NCI-H187 (cell line): ENCODE results near the gene CRABP2.

Experiments used
- DNase-seq, 2 experiments: peaks; one replicate each; lab custom pipeline; 2025; lab: John Stamatoyannopoulos, UW

CRABP2 gene

GRCh38 chr1:156708218-156708661 lies 2.9 kb upstream of the CRABP2 start:
- no peak for DNase-seq

DNA sequence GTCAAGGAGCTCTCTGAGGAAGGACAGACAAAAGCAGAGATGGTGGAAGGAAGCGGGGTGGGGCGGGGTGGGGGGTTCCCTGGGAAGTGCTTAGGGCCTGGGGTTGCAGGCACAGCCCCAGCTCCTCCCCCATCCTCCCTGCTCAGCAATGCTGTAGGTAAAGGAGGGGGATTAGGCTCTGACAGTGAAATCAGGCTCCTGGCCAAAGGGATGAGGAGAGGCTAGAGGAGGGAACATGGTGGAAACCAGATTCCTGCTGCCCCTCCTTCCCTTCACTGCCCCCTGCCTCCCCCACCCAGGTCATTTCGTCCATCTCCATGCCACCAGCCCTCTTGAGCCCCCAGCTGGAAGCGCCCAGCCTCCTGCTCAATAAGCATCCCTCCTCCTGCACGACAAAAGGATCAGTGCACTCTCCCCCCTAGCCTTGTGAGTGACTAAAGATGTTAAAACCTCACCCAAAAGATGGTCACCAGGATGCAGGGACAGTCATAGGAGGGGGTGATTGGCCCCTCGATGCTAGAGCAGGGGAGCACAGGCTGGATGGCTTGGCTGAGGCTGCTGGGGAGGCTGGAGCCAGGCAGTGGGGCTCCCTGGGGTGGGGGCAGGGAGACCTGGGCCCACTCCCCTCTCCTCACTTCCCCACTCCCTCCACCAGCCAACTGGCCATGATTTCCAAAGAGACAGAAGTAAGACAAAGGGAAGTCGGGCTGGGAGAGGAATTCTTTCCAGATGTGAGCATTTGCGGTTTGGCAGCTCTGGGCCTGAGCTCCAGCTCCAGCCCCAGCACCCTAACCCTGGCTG lies 2.2 kb upstream of the CRABP2 start:
- DNase-seq, result no peak

DNA sequence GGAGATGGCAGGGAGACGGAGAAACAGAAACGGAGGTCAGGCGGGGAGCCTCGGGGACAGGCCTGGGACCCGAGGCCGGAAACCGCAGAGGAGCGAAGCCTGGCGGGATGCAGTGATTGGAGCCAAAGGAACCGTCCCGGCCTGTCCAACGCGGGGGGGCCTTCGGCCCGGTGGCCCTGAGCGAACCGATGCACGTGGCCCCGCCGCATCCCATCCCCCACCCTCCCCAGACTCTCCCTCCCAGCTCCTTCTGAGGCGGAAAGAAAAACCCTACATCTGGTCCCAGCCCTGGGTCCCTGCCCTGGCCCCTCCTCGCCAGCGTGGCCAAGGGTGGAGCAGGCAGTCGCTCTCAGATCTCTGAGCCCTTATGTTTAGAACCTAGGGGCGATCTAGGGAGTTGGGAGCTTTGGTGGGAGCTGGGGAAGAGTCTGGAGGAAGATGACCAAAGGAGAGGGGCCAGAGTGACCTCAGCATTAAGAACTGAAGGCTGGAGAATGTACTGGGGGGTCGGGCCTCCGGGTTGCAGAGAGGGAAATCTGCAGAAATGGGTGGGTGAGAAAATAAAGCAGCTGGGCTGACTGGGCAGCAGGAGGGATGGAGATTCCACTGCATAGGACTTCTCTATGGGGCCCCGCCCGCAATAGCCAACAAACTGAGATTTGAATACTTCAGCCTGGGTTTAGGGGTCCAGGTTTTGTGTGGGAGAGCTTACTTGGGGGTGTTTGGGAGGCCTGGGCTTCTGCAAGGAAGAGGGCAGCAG lies 1.5 kb upstream of the CRABP2 start:
- DNase-seq, result peak in 1 of 2 experiments; percentile 51

DNA sequence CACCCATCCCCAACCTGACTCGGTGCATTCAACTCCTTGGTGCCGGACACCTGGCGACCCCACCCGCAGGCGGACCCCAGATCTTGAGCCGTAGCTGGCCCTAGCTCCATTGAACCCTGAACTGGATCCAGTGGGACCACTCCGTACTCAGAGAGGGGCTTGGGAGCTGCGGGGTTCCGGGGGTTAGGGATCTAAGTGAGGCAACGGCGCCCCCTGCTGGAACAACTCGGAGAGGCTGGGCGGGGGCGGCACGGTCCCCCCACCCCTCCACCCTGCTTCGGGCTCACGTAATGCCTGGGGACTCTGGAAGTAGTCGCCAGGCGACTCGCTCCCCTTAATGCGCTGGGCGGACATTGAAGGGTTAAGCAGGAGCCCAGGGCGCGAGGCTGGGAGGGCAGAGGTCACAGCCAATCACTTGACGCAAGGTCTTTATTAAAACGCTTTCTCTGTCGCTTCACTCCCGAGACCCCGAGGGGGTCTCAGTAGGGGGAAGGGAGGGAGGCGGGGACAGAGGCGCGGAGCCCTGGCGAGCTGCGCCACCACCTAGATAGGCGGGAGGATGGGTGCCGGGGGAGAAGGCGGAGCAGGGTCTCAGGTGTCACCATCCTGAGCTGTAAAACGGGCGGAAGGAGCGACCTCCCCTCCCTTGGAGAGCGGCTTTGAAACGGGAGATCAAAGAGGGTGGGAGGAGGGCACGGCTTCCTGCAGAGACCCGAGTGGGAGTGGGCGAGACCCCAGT lies 704 bp upstream of the CRABP2 start:
- DNase-seq, result peak; percentile 70 to 95

DNA sequence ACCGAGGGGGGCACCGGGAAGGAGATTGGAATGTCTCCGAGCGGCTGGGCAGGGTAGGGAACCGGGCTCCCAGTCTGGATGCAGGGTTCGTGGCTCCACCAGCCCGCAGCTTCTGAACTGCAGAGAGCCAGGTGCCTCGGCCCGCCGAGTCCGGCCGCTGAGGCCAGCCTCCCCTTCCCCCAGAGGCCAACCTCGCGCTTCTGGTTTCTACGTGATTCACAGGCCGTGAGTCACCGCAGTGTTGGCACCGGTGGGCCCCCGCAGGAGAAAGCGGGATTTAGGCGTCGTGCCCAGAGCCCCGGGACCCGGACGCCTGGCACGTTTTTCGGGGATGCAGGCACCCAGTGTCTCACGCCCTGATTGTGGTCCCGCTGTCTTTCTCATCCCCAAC lies 458 bp downstream of the CRABP2 start:
- no peak for DNase-seq

GRCh38 chr1:156704166-156704711 lies 1.1 kb downstream of the CRABP2 start:
- no peak for DNase-seq

DNA sequence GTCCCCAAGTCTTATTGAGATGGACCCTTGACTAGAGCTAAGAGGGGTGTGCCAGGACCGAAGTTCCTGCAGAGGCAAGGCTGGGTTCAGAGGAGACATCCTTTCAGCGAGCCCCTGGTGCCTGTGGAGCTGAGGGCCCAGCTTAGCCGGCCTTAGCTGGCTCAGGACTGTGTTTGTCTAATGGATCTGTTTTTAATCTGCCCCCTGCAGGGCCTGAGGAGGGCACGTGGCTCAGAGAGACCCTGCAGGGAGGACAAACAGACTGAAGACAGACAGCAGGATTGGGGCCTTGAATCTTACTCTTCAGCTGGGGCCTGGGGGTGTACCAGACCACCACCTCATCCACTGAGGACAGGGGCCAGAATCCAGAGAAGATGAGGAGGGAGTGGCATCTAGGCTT lies 1.6 kb downstream of the CRABP2 start:
- DNase-seq, result no peak

DNA sequence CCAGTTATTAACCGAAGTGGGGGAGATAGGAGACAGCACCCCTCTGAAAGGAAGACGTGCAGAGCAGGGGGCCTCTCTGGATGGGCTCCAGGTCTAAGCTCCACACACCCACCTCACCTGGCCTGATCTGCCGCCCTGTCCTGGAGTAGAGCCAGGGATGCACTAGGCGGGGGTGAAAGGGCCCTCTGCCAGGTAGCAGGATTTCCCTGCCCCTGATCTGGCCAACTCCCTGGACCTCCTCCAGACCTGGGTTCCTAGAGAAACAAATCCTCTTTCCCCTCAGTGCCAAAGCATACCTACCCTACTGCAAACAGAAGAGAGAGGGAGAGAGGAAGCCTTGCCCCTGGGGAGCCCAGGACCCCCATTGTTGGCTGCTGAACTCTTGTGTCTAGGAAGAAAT lies 2.0 kb downstream of the CRABP2 start:
- DNase-seq, result no peak

GRCh38 chr1:156700736-156701531 lies 4.4 kb downstream of the CRABP2 start:
- no peak for DNase-seq

GRCh38 chr1:156698995-156699394 lies 6.4 kb downstream of the CRABP2 start:
- no peak for DNase-seq

DNA sequence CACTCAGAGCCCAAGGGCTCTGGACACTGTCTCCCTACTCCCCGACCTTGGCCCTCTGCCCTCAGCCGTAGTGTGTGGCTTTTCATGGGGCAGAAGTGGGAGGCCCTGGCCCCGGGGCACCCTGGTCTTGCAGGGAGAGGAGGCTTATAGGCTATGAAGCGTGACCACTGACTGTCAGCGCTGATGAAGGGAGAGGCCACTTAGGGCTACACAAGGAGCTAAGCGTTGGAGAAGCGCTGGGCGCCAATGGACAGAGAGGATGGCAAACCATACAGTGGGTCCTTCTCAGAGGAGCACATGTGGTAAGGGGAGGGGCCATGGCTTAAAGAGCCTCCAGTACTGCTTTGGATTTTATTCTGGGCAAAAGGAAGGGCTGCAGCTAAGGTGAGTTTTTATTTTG lies 7.9 kb downstream of the CRABP2 start:
- peak; percentile 96 to 98 for DNase-seq

DNA sequence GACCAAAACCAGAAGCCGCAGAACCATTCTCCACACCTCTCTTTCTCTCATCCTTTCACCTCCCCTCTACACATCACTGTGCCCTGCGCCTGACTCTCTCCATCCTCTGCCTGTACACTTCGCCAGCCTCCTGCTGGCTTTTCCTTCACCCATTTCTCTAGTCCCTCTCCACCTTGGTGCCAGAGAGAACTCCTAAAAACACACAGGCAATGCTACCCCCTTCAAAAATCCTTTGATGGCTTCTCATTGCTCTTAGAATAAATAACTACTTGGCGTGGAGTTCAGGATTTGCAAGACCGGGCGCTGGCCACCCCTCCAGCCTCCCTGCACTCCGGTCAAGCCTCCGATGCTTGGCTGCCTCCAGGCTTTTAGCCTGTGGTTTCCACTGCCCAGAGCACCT lies 8.6 kb downstream of the CRABP2 start:
- DNase-seq, result peak in 1 of 2 experiments; percentile 82

DNA sequence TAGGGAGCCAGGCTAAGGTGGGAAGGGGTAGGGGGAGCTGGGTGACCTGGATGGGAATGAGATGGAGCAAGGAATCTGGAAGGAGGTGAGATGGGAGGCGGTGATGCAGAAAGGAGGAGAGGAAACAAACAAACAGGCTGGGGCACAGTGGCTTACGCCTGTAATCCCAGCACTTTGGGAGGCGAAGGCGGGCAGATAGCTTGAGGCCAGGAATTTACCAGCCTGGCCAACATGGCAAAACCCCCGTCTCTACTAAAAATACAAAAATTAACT lies 10.8 kb downstream of the CRABP2 start:
- DNase-seq, result no peak

GRCh38 chr1:156693848-156694689 lies 11.3 kb downstream of the CRABP2 start:
- DNase-seq, result no peak

GRCh38 chr1:156692925-156693847 lies 12.2 kb downstream of the CRABP2 start:
- DNase-seq, result peak; percentile 98 to 99

DNA sequence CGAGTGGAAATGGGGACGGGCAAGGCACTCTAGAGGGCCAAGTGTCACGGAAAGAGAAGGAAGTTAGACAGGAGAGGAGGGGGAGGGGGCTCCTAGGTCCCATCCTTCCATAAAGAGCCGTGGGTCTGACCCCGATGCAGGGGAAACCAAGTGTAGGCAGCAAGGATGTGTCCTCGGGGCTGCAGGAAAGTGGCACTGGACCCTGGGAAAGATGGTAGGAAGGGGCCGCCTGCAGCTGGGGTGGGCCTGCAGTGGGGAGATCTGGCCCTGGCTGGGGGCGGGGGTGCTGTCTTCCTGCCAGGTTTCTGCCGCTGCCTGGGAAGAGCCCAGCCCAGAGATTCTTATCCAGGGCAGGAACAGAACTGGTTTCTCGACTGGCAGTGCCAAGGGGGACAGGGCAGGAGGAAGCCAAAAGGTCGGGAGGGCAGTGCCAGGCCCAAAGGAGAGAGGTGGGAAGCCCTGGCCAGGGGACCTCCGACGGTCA lies 12.9 kb downstream of the CRABP2 start:
- DNase-seq, result no peak

GRCh38 chr1:156691665-156692440 lies 13.5 kb downstream of the CRABP2 start:
- DNase-seq, result no peak

DNA sequence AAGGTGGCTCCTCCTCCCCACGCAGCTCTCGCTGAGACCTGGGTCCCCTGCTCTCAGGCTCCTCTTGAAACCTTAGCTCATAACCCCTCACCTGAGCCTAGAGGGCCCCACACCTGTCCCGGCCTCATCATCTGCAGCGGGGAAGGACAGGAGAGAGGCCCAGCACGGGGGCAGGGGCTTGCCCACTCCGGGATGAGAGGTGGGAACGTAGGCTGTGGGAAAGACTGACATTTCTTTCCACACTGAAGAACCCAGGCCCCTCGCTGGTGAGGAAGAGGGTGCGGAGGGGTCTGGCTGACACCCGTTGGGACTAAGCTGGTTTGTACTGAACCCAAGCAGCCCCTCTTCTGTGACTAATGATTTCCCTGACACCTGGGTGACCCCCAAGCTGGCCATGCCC lies 14.2 kb downstream of the CRABP2 start:
- DNase-seq, result no peak

- no peak for DNase-seq
Observed at GRCh38 chr1:156690675-156691036, 14.7 kb downstream of the CRABP2 start.
